Upper lobe of left lung (tissue), 4 donors: ENCODE results near the gene TECPR1.

Source experiments
- EP300 ChIP-seq, 4 donors: sonication (generic); formaldehyde crosslinking; IDR thresholded peaks; one replicate each; pipeline ENCODE4 v1.5.1; 2017; ENCODE audit warnings: antibody characterized with exemption in 4 of 4, control low read depth in 2 of 4
- POLR2A ChIP-seq, 4 donors: fragments of 450-650 bp; IDR thresholded peaks; one replicate each; pipeline ENCODE4 v1.5.1; 2016 to 2017; ENCODE audit warnings: antibody characterized with exemption in 4 of 4, mild to moderate bottlenecking in 2 of 4
- TF ChIP-seq, protein P1 (sequence below), 6 experiments: fragments of 450-650 bp in 4 of 6; fragments of 200-600 bp in 2 of 6; sonication (generic) in 2 of 6; IDR thresholded peaks; one replicate each; pipeline ENCODE4 v1.5.1; 2016 to 2019; ENCODE audit warnings: antibody characterized with exemption in 6 of 6

GRCh38 chr7:98280791-98281756, 29.0 kb upstream of the TECPR1 start, which contains the start of gene BRI3:
- TF ChIP-seq, protein P1, sequence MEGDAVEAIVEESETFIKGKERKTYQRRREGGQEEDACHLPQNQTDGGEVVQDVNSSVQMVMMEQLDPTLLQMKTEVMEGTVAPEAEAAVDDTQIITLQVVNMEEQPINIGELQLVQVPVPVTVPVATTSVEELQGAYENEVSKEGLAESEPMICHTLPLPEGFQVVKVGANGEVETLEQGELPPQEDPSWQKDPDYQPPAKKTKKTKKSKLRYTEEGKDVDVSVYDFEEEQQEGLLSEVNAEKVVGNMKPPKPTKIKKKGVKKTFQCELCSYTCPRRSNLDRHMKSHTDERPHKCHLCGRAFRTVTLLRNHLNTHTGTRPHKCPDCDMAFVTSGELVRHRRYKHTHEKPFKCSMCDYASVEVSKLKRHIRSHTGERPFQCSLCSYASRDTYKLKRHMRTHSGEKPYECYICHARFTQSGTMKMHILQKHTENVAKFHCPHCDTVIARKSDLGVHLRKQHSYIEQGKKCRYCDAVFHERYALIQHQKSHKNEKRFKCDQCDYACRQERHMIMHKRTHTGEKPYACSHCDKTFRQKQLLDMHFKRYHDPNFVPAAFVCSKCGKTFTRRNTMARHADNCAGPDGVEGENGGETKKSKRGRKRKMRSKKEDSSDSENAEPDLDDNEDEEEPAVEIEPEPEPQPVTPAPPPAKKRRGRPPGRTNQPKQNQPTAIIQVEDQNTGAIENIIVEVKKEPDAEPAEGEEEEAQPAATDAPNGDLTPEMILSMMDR (IDR thresholded peaks at IDR 0.05) = peak in 2 of 6 experiments; percentile 7 to 11
- TF ChIP-seq POLR2A (IDR thresholded peaks at IDR 0.05) (peak in 3 of 4 donors; percentile 85 to 96 (median 87)), EP300 (IDR thresholded peaks at IDR 0.05) (no peak)
